GM19468 (cell line): ENCODE data around the gene KBTBD3.
"Not testable (repeated sequence)": the region's sequence is repeated elsewhere in the genome, so short reads cannot be mapped to it uniquely, and the experiment has no call there.

Experiments used
- ATAC-seq: cut with Tn5 transposase; IDR thresholded peaks from one replicate; pipeline ENCODE4 v1.9.1; 2021; ENCODE audit warnings: mild to moderate bottlenecking, moderate library complexity, moderate number of reproducible peaks; ENCODE audit not compliant: unreplicated experiment; ENCODE audit errors: extremely low read depth

Gene KBTBD3

DNA sequence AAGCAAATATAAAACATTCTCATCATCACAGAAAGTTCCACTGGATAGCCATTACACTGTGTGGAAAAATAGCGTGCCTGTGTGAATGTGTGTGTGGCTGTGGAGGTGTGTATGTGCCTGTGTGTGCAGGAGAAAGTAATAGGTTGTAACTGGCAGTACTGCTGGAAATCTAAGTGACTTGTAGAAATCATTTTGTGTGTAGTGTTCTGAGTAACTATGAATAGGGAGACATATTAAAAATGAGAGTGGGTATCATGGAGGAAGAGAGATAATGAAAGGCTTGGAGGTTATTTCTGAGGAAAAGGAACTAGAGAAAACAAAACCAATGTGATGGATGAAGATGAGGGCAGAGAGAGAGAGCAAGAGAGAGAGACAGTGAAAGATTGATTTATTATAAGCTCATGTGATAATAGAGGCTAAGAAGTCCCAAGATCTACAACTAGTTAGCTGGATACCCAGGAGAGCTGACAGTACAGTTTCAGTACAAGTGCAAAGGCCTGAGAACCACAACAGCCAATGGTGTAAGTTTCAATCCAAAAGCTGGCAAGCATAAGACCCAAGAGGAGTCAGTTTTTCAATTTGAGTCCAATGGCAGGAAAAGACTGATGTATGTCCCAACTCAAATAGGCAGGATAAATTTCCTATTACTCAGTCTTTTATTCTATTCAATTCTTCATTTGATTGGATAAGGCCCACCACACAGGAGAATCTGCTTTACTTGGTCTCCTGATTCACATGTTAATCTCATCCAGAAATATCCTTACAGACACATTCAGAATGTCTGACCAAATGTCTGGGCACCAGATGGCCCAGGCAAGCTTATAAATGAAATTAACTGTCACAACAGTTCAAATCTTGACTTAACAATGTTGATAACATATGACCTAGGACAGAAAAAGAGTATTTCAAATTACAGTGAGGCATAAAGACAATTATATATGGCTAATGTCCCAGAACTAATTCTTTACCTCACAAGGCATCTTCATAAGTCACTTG is 14.9 kb downstream of the KBTBD3 start:
- ATAC-seq = no peak

GRCh38 chr11:106061249-106061784 is 15.8 kb downstream of the KBTBD3 start:
- ATAC-seq = no peak

GRCh38 chr11:106059617-106060016 is 17.5 kb downstream of the KBTBD3 start:
- no peak for ATAC-seq

- not testable (repeated sequence) for ATAC-seq
Observed at GRCh38 chr11:106058377-106058776, 18.8 kb downstream of the KBTBD3 start.

DNA sequence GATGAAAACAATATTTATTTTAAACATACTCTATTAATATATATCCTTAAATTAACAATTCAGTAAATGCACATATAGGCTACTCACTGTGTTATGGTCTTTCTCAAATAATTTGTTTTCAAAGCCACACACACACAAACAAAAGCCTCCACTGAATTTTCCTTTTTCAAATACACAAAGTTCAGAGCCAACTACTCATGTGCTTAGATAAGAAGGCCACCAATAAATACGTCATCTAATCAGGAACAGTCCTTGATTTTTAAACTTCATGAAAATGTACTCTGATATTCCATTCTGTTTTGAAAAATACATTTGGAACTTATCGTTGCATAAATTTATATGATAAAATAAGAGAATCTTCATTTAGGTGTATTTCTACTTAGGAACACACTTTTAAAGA is 26.0 kb downstream of the KBTBD3 start:
- no peak for ATAC-seq

DNA sequence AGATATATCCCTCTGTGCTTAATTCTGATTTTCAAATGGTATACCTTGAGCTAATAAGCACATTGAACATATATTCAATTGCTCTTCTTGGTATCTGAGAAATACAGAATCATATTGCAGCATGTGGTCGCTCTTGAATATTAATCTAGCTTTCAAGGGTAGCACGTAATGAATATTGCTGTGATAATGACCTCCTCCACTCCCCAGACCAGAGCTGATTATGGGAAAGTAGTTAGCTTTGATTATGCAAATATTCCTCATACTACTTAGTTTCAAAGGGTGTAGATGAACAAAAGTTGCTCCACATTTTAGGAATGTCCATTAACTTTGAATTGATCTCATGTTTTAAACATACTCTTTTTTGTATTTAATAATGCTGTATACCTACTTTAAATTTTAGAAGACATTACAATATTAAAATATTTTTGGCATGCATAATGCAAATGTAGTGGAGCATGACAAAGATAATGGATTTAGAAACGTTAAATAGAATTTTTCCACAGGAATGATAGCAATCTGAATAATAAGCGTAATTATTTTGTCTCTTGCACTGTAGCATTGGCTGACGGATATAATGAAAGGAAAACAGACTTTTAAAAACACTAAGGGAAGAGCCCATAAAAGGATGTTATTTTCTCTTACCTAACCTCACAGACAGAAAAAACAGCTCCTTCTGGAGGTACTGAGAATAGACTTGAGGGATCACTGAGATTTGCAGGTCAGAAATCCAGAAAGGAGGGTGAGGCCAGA is 27.2 kb downstream of the KBTBD3 start:
- ATAC-seq = no peak

DNA sequence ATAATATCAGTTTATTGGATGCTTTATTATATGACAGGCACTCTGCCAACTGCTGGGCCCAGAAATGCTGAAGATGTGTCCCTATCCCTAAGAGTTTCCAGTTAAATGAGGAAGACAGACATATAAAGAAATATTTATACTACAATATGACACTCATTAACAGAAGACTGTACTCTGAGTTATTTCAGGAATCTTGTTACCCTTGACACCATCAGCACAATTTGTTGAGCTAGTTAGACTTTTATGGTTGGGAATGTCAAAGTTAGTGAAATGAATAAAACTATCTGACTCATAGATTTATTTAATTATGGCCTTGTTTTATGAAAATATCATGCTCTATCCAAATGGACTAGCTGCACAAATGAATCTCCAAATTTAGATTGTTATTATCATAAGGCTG is 29.5 kb downstream of the KBTBD3 start:
- no peak for ATAC-seq

GRCh38 chr11:106043540-106043939 is 33.6 kb downstream of the KBTBD3 start:
- ATAC-seq = no peak

DNA sequence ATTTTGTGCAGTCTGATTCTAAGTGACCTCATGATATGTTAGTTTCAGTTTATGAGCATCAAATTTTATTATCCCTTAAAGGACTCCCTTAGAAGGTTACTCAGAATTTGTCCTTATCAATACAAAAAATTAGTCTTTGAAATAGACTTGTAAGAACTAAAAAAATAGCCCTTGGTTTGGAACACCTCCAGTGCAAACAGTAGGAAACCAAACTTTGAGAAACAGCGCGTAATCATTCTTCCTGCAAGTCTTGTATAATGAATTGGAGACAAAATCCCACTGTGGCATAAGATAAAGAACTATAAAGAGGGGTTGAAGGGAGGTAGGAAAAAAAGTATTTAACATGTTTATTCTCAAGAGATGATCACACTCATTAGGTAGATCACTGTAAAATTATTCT is 44.3 kb downstream of the KBTBD3 start:
- no peak for ATAC-seq

DNA sequence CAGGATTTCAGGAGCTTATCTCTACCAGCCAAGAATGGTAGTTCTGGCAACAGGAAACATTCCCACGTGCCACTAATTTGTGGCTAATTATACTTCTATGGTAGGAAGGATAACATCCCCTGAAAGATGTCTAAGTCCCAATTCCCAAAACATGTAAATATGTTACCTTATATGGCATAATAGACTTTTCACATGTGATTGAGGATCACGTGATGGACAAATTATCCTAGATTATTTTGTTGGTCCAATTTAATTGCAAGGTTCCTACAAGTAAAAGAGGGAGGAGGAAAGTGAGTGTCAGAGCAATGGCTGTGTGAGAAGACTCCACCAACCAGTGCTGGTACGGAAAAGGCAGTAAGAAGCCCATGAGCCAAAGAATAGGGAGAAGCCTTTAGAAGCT is 45.2 kb downstream of the KBTBD3 start:
- ATAC-seq = no peak

DNA sequence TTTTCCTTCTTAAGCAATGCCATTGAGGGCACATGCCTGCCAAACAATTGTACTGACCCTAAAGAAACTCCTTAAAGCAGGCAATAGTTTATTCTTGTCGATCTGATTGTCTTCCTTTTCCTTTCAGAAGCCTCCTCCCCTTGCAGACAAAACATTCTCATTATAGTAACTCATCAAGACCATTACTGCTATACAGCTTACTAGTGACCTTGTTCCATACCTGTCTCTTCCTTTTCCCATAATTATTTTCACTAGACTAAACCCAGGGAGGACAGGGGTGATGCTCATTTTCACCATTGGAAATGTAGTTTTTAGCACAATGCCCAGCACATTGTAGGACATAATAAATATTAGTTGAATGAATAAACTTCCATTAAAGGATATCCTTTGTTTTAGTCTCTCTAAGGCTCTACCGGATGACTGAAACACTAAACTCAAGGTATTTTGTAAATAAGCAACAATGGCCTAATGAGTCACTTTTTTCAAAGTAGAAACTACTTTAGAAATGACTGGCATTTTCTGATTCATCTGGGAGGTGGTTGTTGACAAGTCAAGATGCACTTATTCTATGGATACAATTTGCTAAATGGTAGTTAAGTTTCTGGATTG is 45.8 kb downstream of the KBTBD3 start:
- ATAC-seq = no peak

- ATAC-seq = no peak
Observed at GRCh38 chr11:106030609-106031008, 46.5 kb downstream of the KBTBD3 start.

DNA sequence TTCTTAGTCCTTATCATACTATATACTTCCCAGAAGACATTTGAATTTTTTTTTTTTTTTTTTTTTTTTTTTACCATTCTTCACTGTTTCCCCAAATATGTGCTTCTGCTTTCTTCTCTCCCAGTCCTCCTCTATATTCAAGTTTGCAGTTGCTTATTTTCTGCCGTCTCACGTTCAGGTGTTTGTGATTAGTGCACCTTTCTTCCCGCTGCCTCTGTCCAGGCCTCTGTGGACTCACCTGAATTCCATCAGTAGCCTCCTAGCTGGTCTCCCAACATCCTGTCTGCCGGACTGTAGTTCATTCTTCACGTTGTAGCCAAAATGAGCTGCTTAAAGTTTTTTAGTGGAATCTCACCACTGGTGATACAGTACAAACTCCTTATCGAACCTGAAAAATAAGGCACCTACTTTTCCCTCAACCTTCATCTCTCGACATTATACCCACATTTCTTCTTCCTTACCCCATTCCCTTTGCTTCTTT is 54.3 kb downstream of the KBTBD3 start:
- no peak for ATAC-seq

DNA sequence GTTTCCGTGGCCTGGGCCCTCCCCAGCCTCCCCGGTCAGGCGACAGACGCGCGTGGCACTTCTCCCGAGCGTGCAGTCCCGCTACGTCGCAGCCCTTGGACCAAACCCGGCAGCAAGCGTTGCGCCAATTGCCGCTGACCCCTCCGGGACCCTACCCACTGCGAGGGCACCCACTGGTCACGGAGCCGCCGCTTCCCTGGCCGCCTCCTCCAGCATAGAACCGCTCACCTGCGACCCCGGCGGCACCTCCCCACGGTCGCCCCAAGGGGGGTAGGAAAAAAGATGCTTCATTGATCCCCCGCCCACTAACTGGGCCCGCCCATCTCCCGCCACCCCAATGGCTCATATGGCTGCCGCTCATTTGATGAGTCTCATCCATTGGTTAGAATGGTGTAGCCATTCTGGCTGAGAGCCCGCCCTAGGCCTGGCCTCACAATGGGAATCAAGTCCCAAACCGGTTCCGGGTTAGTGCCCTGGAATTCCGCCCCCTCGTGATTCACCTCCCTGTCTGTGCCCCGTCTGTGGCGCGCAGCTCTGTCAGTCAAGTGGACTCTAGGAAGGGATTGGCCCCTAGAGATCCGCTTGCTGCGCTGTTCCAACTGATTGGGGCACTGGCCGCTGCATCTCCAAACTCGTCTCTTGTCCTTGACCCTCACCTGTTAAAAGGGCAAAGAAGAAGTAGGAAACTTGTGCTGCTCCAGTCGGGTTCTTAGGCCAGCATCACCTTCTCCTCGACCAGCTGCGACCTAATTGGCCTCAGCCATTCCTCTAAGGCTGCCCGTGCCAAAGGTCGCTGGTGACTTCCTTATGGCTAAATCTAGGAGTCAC is 55.0 kb downstream of the KBTBD3 start, which contains the start of gene MSANTD4:
Gene MSANTD4, minus strand, starts transcription at position 274 of the 828 bp plus-strand sequence. CDS start 11,323 bp downstream, outside the sequence.
- peak; percentile 96 for ATAC-seq

DNA sequence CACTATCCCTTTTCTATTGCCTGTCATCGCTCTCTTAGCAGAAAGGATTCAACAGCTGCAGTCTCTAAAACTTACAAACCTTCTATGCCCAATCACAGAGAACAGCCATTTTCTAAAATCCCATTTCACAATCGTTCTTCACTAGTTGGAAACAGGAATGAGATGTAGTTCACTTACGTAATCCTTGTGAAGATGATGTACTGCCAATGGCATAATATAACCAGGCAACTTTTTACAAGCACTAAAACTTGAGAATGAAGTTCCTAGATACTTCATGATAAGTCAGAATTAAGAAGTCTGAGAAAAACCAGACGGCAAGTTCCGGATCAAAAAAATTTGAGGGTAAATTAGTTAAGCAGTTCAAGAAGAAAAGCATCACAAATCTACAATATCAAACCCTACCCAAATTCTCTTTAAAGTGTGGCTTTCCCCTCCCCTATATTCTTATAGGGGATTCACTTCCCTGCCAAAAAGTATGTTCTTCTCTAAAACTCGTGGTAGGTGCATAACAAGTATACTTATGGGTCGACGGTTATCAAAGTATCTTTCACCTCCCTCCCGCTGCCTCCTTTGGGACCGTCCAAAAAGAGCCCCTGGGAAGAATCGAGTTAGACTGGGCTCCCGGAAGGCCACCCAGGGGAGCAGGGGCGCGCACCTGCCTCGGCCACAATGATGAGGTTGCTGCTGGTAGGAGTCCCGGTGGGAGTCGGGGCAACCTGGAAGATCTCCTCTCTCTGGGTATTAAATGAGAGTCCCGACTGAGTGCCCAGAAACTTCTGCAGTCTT is 55.8 kb downstream of the KBTBD3 start:
- peak; percentile 0 for ATAC-seq

- no peak for ATAC-seq
Observed at GRCh38 chr11:106017093-106017492, 60.1 kb downstream of the KBTBD3 start.

DNA sequence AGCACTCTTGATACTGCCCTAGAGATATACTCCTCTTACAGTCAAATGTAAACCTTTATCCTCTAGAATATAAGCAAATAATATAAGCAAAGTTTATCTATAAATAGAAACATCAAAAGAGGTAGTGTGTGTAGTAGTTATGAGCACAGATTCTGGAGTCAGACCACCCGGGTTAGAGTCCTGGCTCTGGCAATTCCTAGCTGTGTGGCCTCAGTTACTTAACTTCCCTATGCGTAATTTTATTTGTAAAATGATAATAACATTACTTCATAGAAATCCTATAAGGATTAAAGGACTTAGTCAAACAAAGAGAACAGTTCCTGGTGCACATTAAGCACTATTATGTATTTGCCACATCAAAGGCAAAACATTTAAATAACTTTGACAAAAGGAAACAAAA is 62.1 kb downstream of the KBTBD3 start:
- ATAC-seq = no peak

- no peak for ATAC-seq
Observed at GRCh38 chr11:106014620-106015019, 62.5 kb downstream of the KBTBD3 start.

- ATAC-seq = no peak
Observed at GRCh38 chr11:106014035-106014434, 63.1 kb downstream of the KBTBD3 start.
